Parathyroid adenoma (tissue), 2 donors: ENCODE data around the gene SYNDIG1.

Experiments
- H2AFZ ChIP-seq: fragments of 300-600 bp; sonication (generic); one replicate; pipeline ENCODE4 v1.7.0; 2017; ENCODE audit warnings: antibody characterized with exemption, mild to moderate bottlenecking
- H3K27ac ChIP-seq: fragments of 300-600 bp; sonication (generic); one replicate; pipeline ENCODE4 v1.7.0; 2017
- H3K27me3 ChIP-seq: fragments of 300-600 bp; sonication (generic); one replicate; pipeline ENCODE4 v1.7.0; 2017; ENCODE audit warnings: low read length; ENCODE audit not compliant: control insufficient read depth, insufficient read depth
- H3K36me3 ChIP-seq: fragments of 300-600 bp; sonication (generic); one replicate; pipeline ENCODE4 v1.7.0; 2017; ENCODE audit warnings: low read length; ENCODE audit not compliant: control insufficient read depth, insufficient read depth
- H3K4me1 ChIP-seq: fragments of 300-600 bp; sonication (generic); one replicate; pipeline ENCODE4 v1.7.0; 2017; ENCODE audit warnings: control low read depth
- H3K4me2 ChIP-seq: fragments of 300-600 bp; sonication (generic); one replicate; pipeline ENCODE4 v1.7.0; 2017; ENCODE audit warnings: low read length
- H3K4me3 ChIP-seq: fragments of 300-600 bp; sonication (generic); one replicate; pipeline ENCODE4 v1.7.0; 2017; ENCODE audit warnings: low read depth, low read length
- H3K79me2 ChIP-seq: fragments of 300-600 bp; sonication (generic); one replicate; pipeline ENCODE4 v1.7.0; 2017; ENCODE audit warnings: control low read depth
- H3K9ac ChIP-seq: fragments of 300-600 bp; sonication (generic); one replicate; pipeline ENCODE4 v1.7.0; 2017; ENCODE audit warnings: mild to moderate bottlenecking
- H3K9me3 ChIP-seq: fragments of 300-600 bp; sonication (generic); one replicate; pipeline ENCODE4 v1.7.0; 2017; ENCODE audit warnings: low read length; ENCODE audit not compliant: control insufficient read depth
- TF ChIP-seq, protein P1 (sequence below): fragments of 300-600 bp; sonication (generic); IDR thresholded peaks from one replicate; pipeline ENCODE4 v1.7.0; 2017; ENCODE audit warnings: antibody characterized with exemption, mild to moderate bottlenecking
- donor health status: primary hyperparathyroidism.

Gene SYNDIG1

GRCh38 chr20:24531631-24532419 lies 62.4 kb downstream of the SYNDIG1 start:
- no peaks in the 10 kb centered on the region for H3K4me1 ChIP-seq
- no peak overlapping the region for H3K4me2 ChIP-seq
- no peak overlapping the region for H3K4me3 ChIP-seq
- H3K36me3 ChIP-seq, result no peaks in the 10 kb centered on the region
- H3K27me3 ChIP-seq, result no peaks in the 10 kb centered on the region
- TF ChIP-seq, protein P1, sequence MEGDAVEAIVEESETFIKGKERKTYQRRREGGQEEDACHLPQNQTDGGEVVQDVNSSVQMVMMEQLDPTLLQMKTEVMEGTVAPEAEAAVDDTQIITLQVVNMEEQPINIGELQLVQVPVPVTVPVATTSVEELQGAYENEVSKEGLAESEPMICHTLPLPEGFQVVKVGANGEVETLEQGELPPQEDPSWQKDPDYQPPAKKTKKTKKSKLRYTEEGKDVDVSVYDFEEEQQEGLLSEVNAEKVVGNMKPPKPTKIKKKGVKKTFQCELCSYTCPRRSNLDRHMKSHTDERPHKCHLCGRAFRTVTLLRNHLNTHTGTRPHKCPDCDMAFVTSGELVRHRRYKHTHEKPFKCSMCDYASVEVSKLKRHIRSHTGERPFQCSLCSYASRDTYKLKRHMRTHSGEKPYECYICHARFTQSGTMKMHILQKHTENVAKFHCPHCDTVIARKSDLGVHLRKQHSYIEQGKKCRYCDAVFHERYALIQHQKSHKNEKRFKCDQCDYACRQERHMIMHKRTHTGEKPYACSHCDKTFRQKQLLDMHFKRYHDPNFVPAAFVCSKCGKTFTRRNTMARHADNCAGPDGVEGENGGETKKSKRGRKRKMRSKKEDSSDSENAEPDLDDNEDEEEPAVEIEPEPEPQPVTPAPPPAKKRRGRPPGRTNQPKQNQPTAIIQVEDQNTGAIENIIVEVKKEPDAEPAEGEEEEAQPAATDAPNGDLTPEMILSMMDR, result no peak
- no peaks in the 10 kb centered on the region for H3K9me3 ChIP-seq
- no peaks in the 10 kb centered on the region for H3K79me2 ChIP-seq
- H2AFZ ChIP-seq, result no peak overlapping the region
- H3K27ac ChIP-seq, result no peak overlapping the region
- H3K9ac ChIP-seq, result no peak overlapping the region

DNA sequence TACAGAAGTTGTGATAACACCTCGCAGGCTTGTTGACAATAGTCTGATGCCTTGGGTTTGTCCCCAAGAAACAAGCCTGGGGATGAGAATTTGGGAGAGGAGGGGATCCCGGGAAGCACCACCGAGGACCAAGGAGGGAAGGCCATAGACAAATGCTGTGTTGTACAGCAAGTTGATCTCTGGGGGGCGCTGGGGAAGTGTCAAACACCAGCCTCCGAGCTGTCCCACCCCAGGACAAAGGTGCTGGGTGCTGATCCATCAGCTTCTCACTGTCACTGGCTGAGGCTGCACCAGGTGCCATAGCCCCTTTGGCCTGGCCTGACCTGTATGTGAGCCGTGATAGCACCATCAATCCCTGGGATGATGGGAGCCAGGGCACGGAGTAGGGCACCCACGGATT lies 64.0 kb downstream of the SYNDIG1 start:
- no peak overlapping the region for H2AFZ ChIP-seq
- H3K36me3 ChIP-seq, result no peaks in the 10 kb centered on the region
- no peak overlapping the region for H3K27ac ChIP-seq
- H3K9ac ChIP-seq, result no peak overlapping the region
- no peak overlapping the region for H3K4me3 ChIP-seq
- H3K4me2 ChIP-seq, result no peak overlapping the region
- H3K79me2 ChIP-seq, result no peaks in the 10 kb centered on the region
- no peaks in the 10 kb centered on the region for H3K9me3 ChIP-seq
- TF ChIP-seq, protein P1, result no peak
- no peaks in the 10 kb centered on the region for H3K4me1 ChIP-seq
- no peaks in the 10 kb centered on the region for H3K27me3 ChIP-seq

DNA sequence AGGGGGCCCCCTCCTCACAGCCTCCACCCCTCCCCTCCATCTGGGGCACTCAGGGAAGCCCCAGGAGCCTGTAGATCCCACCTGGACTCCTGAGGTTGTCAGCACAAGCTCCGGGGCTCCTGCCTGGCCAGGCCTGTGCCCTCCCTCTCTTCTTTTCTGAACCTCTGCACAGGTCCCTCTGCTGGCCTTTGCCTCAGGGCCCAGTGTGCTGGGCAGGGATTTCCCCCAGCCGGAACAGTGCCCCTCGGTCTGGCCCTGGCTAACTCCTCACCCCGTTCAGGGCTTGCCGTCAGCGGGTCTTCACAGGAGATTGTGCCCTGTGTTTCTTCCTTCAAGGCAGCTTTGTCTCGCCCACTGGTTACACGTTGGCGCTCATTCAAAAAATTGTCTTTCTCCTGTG lies 64.9 kb downstream of the SYNDIG1 start:
- no peaks in the 10 kb centered on the region for H3K27me3 ChIP-seq
- H3K4me2 ChIP-seq, result no peak overlapping the region
- H3K36me3 ChIP-seq, result no peaks in the 10 kb centered on the region
- H3K4me3 ChIP-seq, result no peak overlapping the region
- no peak overlapping the region for H3K9ac ChIP-seq
- H3K9me3 ChIP-seq, result no peaks in the 10 kb centered on the region
- TF ChIP-seq, protein P1, result no peak
- H3K4me1 ChIP-seq, result no peaks in the 10 kb centered on the region
- no peak overlapping the region for H3K27ac ChIP-seq
- H3K79me2 ChIP-seq, result no peaks in the 10 kb centered on the region
- H2AFZ ChIP-seq, result no peak overlapping the region

DNA sequence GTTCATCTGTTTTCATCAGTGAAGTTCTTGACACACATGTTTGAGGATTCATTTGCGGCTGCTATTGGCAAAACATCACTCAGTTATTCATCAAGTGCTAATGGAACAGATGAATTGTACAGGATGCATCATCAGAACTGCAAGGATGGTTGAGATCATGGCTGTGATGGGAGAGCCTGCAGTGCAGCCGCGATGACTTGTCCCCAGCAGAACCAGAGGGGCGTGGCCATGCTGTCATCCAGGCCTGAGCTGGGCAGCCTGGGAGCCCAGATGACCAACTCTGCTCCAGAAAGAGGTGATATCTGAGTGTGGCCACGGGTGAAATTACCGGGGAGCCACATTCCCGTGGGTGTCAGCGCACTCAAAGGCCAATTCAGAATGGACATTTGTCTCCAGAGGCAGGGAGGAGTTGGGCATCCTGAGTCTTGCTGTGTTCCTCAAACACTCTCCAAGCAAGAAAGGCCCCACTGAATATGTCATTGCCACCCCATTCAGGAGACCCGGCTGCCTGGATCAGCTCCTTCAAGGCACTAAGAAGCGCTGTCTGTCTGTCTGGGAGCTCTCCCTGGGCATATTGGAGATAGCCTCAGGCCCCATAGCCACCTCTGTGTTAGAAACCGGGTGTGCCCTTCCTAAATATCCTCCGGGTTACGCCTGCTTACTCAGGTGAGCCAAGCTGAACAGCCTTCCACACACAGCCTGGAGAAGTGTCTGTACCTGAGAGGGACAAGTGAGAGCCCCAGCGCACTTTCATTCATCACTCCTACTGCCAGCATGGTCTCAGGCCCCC lies 66.7 kb downstream of the SYNDIG1 start:
- Histone ChIP-seq H3K4me2 (no peak overlapping the region), H3K27me3 (no peaks in the 10 kb centered on the region), H3K4me3 (no peak overlapping the region), H3K4me1 (no peaks in the 10 kb centered on the region), H2AFZ (no peak overlapping the region), H3K79me2 (no peaks in the 10 kb centered on the region), H3K36me3 (no peaks in the 10 kb centered on the region), H3K9me3 (no peaks in the 10 kb centered on the region), H3K27ac (no peak overlapping the region), H3K9ac (no peak overlapping the region)
- TF ChIP-seq, protein P1, result no peak
